ENCODE measurements around the gene TCP11. TPM values are rescaled to one million over a fixed set of nuclear protein-coding genes. Genes with fewer than 3 reads are reported as not detected.

TCP11 gene
- total RNA-seq, 1 donor from 2014 or later = 0.43 TPM

GRCh38 chr6:35105078-35105477, 36.1 kb downstream of the TCP11 start:
- Histone ChIP-seq H3K4me1 (no peaks in the 10 kb centered on the region), H3K27ac (no peak overlapping the region), H3K36me3 (no peaks in the 10 kb centered on the region), H3K4me3 (no peak overlapping the region), H3K27me3 (no peaks in the 10 kb centered on the region), H3K9me3 (no peaks in the 10 kb centered on the region)
- TF ChIP-seq, protein P1, sequence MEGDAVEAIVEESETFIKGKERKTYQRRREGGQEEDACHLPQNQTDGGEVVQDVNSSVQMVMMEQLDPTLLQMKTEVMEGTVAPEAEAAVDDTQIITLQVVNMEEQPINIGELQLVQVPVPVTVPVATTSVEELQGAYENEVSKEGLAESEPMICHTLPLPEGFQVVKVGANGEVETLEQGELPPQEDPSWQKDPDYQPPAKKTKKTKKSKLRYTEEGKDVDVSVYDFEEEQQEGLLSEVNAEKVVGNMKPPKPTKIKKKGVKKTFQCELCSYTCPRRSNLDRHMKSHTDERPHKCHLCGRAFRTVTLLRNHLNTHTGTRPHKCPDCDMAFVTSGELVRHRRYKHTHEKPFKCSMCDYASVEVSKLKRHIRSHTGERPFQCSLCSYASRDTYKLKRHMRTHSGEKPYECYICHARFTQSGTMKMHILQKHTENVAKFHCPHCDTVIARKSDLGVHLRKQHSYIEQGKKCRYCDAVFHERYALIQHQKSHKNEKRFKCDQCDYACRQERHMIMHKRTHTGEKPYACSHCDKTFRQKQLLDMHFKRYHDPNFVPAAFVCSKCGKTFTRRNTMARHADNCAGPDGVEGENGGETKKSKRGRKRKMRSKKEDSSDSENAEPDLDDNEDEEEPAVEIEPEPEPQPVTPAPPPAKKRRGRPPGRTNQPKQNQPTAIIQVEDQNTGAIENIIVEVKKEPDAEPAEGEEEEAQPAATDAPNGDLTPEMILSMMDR (IDR thresholded peaks at IDR 0.05) = no peak
- intact Hi-C loops (cut with DNase I) = no loop called here
- no peak for DNase-seq (ENCODE audit: low spot score in 2 of 2)

DNA sequence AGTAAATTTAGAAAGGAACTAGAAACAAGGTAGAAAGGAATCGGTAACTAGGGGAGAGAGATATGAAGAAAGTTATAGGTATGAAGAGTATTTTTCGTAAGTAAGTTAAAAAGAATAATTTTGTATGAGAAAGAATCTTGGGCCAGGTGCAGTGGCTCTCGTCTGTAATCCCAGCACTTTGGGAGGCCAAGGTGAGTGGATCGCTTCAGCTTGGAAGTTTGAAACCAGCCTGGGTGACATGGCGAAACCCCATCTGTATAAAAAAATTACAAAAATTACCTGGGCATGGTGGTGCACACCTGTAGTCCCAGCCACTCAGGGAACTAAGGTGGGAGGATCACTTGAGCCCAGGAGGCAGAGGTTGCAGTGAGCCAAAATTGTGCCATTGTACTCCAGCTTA, 42.0 kb downstream of the TCP11 start:
- Histone ChIP-seq H3K9me3 (no peaks in the 10 kb centered on the region), H3K27ac (no peak overlapping the region), H3K36me3 (no peaks in the 10 kb centered on the region), H3K4me1 (peaks cover 0 to 7% of the 10 kb centered on the region in 2 donors), H3K4me3 (no peak overlapping the region), H3K27me3 (no peaks in the 10 kb centered on the region)
- DNase-seq (ENCODE audit: low spot score in 2 of 2) = no peak
- TF ChIP-seq, protein P1 (IDR thresholded peaks at IDR 0.05) = no peak
- intact Hi-C loops (cut with DNase I) = no loop called here

DNA sequence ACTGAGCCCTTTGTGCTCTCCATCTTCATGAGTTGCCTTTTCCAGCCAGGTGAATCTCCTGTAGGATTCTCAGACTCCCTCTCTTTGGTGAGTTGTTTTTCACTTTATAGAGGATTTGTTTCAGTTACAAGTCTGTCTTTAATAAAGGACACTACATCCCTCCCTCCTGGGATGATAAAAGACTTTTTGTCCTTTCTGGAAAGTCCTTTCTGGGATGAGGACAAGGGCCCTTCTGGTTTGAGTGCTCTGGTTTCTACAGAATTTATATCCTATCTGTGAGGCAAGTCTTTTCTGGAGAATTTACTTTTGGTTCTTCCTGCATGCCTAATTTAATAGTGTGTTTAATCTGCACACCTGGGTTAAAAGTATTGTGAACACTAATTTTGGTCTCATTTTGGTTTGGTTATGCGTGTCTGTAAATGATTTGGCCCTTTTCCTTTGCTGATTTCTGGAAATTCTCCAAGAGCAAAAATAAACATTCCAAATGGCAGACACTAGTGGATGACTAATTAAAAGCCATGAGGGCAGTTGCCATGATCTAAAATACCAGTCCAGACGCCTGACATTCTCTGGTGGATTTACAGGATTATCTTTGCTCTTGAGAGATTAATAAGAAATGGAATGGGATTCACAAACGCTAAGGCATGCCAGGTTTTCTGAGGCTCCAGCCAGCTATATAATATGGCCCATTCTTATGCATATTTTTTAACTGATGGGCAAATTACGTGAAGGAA, 44.8 kb downstream of the TCP11 start:
- intact Hi-C loops (cut with DNase I) = no loop called here
- Histone ChIP-seq H3K27ac (peak overlapping the region; percentile 52 to 64), H3K4me3 (no peak overlapping the region), H3K4me1 (peaks cover 8 to 32% of the 10 kb centered on the region in 2 donors), H3K36me3 (no peaks in the 10 kb centered on the region), H3K27me3 (no peaks in the 10 kb centered on the region), H3K9me3 (no peaks in the 10 kb centered on the region)
- TF ChIP-seq, protein P1 (IDR thresholded peaks at IDR 0.05) = no peak
- DNase-seq (ENCODE audit: low spot score in 2 of 2) = no peak

- Histone ChIP-seq H3K4me1 (peaks cover 13 to 50% of the 10 kb centered on the region in 2 donors), H3K4me3 (no peak overlapping the region), H3K9me3 (no peaks in the 10 kb centered on the region), H3K27ac (peak overlapping the region; percentile 42 to 78), H3K36me3 (peaks cover 0 to 3% of the 10 kb centered on the region in 2 donors), H3K27me3 (no peaks in the 10 kb centered on the region)
- TF ChIP-seq, protein P1 (IDR thresholded peaks at IDR 0.05) = no peak
- DNase-seq (ENCODE audit: low spot score in 2 of 2) = no peak
- intact Hi-C loops (cut with DNase I) = loop anchor here (5.0 kb wide), 1 partner anchor 43 kb away; no protein-coding TSS in a partner anchor
Observed at GRCh38 chr6:35094183-35094582, 47.0 kb downstream of the TCP11 start.

- no peaks in the 10 kb centered on the region for H3K9me3 ChIP-seq
- no peak for DNase-seq (ENCODE audit: low spot score in 2 of 2)
- peaks cover 17 to 54% of the 10 kb centered on the region in 2 donors for H3K4me1 ChIP-seq
- H3K27ac ChIP-seq = peak overlapping the region; percentile 42 to 78
- H3K4me3 ChIP-seq = no peak overlapping the region
- TF ChIP-seq, protein P1 (IDR thresholded peaks at IDR 0.05) = no peak
- intact Hi-C loops (cut with DNase I) = loop anchor here (5.0 kb wide), 1 partner anchor 44 kb away; no protein-coding TSS in a partner anchor
- peaks cover 2 to 7% of the 10 kb centered on the region in 2 donors for H3K36me3 ChIP-seq
- H3K27me3 ChIP-seq = no peaks in the 10 kb centered on the region
Observed at GRCh38 chr6:35093783-35094182, 47.4 kb downstream of the TCP11 start.
